Fibroblast of skin of left quadriceps (primary cell): ENCODE results near the gene MOAP1.
"Not testable (repeated sequence)": the region's sequence is repeated elsewhere in the genome, so short reads cannot be mapped to it uniquely, and the experiment has no call there.

Source experiments
- DNase-seq, 2 experiments: peaks; one replicate each; pipeline ENCODE4 v3.0.0-alpha.2; 2013; ENCODE audit warnings: low read depth in 2 of 2

Gene MOAP1

DNA sequence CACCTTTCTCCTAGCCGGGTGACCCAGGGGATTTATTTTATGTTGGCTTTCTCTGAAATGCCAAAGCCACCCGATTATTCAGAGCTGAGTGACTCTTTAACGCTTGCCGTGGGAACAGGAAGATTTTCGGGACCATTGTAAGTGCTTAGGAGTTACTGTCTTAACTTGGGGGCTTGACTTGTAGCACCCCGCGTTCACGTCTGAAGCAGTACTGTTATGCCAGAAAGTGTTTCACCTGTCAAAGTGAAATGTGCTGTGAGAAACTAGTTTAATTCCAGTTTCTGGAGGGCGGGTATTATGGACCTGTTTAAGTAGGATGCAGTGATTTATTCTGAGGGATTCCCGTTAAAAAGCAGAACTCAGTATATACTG lies 638 bp upstream of the MOAP1 start:
- DNase-seq = no peak

DNA sequence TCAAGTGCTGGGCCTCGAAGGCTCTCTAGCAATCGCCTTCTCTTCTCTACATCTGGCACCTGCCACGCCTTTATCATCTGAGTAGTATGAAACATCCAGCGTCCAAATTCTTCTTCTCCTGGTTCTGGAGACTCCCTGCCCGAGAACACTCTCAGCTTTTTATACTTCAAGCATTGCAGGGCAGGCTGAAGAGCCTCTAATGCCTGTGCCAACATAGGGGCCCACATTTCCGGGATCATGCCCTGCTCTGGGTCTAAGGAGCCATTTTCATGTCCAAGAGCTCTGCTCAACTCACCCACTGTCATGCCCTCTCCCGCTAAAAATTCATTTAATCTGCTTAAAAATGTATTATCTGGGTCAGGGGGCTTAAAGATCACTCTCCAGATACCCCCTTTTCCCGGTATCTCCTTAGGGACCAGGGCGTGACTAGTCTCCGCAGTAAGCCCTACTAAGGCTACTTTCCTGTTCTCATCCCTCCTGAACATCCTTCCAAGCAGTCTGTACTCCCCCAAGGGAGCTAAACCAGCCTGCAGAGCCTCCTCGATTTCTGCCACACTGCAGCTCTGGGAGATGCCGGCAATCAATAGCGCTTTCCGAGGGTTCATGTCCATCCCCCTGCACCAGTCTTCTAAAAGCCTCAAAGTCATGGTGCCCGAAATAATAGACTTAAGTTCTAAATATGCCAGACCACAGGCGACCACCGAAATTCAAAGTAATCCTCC lies 940 bp downstream of the MOAP1 start:
- DNase-seq = no peak

DNA sequence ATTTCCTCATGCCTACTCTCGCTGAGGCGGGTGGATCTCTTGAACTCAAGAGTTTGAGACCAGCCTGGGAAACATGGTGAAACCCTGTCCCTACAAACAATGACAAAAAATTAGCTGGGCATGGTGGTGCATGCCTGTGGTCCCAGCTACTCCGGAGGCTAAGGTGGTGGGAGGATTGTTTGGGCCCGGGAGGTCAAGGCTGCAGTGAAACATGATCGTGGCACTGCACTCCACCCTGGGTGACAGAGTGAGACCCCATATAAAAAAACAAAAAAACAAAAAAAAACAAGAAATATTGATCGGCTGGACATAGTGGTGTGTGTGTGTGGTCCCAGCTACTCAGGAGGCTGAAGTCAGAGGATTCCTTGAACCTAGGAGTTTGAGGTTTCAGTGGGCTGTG lies 9.2 kb downstream of the MOAP1 start:
- no peak for DNase-seq

DNA sequence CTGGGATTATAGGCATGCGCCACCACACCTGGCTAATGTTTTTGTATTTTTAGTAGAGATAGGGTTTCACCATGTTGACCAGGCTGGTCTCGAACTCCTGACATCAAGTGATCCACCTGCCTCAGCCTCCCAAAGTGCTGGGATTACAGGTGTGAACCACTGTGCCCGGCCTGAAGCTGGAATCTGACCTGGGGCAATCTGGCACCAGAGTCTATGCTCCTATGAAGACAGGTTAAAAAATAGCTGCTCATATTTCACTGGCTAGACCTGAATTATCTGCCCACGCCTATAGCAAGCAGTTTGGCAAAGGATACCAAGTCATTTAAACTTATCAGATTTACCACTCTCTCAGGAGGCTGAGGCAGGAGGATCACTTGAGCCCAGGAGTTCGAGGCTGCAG lies 10.0 kb downstream of the MOAP1 start:
- DNase-seq = not testable (repeated sequence)

DNA sequence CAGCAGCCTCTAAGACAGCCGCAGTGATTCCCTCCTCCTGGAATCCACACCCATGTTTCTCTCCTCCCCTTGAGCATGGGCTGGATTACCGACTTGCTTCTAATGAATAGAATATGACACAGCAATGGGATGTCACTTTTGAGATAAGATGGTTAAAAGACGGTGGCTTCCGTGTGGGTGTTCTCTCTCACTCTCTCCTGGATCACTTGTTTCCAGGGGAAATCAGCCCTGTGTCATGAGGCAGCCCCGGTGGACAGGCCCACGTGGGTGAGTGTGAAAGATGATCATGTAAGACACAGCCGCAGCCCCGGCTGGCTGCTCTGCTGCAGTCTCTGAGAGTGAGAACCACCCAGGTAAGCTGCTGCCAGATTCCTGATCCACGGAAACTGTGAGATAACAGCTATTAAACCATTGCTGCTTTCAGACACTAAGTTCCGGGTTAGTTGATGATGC lies 10.7 kb downstream of the MOAP1 start:
- no peak for DNase-seq

DNA sequence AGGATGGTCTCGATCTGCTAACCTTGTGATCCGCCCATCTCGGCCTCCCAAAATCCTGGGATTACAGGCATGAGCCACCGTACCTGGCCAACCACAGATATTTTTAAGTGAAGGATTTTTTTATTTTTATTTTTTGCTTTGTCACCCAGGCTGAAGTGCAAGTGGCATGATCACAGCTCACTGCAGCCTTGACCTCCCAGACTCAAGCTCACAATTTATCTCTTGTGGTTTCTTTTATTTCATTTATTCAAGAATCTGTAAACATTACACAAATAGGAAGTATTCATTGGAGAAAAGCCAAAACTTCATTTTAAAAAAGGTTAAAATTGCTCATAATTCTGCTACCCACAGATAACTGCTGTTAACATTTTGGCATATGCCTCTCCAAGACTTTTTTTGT lies 13.3 kb downstream of the MOAP1 start:
- DNase-seq = no peak

DNA sequence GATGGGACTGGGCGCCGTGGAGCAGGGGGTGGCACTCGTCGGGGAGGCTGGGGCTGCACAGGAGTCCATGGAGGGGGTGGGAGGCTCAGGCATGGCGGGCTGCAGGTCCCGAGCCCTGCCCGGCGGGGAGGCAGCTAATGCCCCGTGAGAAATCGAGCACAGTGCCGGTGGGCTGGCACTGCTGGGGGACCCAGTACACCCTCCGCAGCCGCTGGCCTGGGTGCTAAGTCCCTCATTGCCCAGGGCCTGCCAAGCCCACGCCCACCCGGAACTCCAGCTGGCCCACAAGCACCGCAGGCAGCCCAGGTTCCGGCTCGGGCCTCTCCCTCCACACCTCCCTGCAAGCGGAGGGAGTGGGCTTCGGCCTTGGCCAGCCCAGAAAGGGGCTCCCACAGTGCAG lies 14.6 kb downstream of the MOAP1 start:
- DNase-seq = not testable (repeated sequence)

DNA sequence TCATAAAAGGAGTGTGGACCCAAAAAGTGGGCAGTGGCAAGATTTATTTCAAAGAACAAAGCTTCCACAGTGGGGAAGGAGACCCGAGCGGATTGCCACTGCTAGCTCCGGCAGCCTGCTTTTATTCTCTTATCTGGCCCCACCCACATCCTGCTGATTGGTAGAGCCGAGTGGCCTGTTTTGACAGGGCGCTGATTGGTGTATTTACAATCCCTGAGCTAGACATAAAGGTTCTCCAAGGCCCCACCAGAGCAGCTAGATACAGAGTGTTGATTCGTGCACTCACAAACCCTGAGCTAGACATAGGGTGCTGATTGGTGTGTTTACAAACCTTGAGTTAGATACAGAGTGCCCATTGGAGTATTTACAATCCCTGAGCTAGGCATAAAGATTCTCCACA lies 15.1 kb downstream of the MOAP1 start:
- DNase-seq = not testable (repeated sequence)

DNA sequence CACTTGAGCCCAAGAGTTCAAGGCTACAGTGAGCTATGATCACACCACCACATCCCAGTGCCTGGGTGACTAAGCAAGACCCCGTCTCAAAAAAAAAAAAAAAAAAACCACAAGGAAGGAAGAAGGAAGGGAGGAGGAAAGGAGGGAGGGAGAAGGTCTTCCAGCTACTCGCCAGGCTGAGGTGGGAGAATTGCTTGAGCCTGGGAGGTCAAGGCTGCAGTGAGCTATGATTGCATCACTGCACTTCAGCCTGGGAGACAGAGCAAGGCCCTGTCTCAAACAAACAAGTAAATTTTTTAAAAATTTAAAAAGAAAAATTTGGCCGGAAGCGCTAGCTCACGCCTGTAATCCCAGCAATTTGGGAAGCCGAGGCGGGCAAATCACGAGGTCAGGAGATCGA lies 16.1 kb downstream of the MOAP1 start:
- DNase-seq = not testable (repeated sequence)

DNA sequence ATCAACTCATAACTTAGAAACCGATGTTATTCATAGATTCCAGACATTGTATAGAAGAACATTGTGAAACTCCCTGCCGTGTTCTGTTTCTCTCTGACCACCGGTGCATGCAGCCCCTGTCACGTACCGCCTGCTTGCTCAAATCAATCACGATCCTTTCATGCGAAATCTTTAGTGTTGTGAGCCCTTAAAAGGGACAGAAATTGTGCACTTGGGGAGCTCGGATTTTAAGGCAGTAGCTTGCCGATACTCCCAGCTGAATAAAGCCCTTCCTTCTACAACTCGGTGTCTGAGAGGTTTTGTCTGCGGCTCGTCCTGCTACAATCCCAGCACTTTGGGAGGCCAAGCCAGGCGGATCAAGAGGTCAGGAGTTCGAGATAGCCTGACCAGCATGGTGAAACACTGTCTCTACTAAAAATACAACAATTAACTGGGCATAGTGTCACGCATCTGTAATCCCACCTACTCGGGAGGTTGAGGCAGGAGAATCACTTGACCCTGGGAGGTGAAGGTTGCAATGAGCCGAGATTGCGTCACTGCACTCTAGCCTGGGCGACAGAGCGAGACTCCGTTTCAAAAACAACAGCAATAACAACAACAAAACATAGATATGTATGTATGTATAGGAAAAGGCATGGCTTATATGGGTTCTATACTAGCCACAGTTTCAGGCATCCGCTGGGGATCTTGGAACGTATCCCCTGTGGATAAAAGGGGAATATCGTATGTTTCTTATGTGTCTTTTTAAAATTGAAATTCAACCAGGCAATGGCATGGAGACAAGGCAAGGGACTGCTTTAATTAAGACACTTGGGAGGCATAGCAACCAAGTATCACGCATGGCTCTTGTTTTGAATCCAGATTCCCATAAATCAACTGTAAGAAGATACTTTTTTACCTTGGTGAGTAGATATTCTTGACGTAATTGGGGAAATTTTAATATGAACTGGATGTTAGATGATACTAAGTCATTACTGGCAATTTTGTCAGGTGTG lies 19.1 kb downstream of the MOAP1 start:
- not testable (repeated sequence) for DNase-seq

DNA sequence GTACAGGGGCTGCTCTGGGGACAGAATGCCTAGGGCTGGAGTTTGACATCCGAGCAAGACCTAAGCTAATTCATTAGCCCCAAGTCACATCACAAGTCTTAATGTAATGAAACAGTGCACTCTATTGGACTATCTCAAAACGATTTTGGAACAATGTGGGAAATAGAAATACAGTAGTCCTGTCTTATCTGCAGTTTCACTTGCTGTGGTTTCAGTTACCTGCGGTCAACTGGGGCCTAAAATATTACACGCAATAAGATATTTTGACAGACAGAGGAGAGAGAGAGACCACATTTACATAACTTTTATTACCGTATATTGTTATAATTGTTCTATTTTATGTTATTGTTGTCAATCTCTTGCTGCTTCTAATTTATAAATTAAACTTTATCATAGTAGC lies 21.1 kb downstream of the MOAP1 start:
- no peak for DNase-seq

DNA sequence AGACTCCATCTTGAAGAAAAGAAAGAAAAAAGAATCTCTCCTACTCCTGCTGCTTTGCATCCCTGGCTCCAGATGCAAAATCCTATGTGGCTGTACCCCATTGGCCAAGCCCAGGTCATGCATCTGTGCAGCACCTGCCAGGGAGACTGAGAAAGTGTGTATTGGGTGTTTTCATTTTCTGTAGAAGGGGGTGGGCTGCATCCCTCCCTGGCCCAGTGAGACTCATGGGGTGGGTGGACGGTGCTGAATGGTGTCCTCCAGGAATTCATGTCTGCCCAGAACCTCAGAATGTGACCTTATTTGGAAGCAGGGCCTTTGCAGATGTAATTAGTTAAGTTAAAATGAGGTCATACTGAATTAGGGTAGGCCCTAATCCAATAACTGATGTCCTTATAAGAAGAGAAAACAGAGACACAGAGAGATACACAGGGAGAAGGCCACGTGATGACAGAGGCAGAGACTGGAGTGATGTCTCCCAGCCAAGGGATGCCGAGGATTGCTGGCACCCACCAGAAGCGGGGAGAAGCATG lies 23.2 kb downstream of the MOAP1 start:
- DNase-seq = no peak

DNA sequence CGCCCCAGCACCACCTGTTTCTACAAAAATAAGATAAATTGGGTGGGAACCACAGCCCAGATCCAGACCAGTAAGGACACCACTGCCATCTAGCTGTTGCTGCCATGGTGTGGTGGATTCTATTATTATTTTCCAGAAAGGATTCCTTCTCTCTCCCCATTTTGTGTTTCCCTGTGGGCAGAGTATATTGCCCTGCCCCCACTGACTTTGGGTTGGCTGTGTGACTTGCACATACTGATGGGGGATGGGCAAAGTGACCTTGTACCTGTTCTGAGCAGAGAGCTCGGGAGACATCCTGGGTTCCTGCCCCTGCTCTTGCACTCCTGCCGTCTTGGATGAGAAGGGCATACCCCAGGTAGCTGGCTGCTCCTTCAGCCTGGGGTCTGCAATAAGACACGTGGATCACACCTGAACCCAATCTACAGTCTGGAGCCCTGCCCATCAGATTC lies 24.3 kb downstream of the MOAP1 start:
- no peak for DNase-seq

DNA sequence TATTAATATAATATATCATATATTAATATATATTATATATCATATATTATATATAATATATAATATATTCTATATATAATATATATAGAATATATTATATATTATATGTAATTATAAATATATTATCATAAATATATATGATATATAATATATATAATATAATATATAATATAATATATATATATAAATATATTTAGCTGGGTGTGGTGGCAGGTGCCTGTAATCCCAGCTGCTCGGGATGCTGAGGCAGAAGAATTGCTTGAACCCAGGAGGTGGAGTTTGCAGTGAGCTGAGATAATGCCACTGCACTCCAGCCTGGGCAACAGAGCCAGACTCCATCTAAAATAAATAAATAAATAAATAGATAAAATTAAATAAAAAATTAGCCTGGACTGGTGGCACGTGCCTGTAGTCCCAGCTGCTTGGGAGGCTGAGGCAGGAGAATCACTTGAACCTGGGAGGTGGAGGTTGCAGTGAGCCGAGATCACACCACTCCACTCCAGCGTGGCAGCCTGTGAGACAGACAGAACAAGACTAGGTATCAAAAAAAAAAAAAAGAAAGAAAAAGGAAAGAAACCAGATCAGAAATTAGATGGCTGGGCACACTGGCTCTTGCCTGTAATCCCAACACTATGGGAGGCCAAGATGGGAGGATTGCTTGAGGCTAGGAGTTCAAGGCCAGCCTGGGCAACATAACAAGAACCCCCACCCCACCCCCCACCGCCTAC lies 24.9 kb downstream of the MOAP1 start:
- DNase-seq = not testable (repeated sequence)

DNA sequence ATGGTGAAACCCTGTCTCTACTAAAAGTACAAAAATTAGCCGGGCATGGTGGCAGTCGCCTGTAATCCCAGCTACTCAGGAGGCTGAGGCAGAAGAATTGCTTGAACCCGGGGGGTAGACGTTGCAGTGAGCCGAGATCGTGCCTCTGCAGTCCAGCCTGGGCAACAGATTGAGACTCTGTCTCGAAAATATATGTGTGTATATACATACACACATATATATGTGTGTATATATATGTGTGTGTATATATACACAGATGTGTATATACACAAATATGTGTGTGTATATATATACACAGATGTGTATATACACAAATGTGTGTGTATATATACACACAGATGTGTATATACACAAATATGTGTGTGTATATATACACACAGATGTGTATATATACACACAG lies 26.3 kb downstream of the MOAP1 start:
- not testable (repeated sequence) for DNase-seq

DNA sequence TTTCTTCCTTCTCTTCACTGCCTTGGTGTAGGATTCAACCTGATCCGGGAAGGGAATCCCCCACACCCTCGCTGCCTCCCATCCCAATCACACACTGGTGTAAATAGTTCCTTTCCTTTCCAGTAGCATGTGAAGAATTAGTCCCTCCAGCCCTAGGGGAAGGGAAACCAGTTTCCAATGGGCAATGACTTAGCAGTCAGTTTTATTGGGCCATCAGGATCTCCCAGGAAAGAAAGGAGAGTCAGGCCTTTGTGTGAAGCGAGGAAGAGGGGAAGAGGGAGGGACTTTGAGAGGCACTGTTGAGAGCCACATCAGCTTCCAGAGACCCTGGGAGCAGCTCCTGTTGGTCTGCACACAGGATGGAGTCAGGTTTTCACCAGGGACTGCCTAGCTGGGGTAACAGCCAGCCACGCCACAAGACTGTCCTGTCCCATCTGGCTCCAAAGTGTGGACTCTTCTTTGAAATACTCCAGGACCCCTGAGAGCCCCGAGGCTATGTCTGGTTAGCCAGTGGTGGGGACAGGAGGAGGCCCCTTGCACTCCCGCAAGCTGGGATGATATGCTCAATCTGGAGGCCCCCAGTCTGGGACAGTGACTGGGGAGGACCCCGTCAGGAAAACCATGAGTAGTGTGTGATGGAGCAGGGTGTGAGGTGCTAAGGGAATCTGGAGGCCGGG lies 27.9 kb downstream of the MOAP1 start:
- no peak for DNase-seq

DNA sequence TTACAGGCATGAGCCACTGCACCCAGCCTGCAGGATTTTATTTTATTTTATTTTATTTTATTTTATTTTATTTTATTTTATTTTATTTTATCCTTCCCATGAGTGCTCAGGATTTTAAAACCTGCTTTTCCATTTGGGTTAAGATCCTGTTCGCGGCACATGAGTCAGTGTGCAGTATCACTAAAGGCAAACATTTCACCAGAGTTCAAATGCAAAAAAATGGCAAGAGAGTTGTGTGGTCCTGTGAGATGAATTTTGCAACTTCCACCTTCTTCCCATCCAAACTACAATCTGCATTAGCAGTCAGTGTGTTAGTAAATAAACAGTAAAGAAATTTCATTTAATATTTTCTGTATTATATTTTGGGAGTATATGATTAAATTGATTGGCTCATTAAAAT lies 29.0 kb downstream of the MOAP1 start:
- no peak for DNase-seq

DNA sequence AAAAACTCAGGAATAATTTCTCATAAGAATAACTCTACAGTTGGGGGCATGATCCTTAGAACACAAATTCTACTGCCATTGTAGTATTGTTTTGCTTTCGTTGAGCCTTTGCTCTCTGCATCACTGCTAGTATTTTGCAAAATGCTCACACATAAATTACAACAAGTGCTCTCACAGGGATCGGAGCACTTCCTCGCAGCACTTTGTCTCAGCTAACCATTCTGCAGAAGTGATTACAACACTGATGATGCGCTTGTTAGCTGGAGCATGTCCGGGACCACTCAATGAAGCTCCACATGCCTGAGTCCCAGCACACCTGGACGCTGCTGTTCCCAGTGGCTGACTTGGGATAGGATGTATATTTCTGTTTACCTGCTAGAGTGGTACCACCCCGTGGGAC lies 31.6 kb downstream of the MOAP1 start:
- no peak for DNase-seq

DNA sequence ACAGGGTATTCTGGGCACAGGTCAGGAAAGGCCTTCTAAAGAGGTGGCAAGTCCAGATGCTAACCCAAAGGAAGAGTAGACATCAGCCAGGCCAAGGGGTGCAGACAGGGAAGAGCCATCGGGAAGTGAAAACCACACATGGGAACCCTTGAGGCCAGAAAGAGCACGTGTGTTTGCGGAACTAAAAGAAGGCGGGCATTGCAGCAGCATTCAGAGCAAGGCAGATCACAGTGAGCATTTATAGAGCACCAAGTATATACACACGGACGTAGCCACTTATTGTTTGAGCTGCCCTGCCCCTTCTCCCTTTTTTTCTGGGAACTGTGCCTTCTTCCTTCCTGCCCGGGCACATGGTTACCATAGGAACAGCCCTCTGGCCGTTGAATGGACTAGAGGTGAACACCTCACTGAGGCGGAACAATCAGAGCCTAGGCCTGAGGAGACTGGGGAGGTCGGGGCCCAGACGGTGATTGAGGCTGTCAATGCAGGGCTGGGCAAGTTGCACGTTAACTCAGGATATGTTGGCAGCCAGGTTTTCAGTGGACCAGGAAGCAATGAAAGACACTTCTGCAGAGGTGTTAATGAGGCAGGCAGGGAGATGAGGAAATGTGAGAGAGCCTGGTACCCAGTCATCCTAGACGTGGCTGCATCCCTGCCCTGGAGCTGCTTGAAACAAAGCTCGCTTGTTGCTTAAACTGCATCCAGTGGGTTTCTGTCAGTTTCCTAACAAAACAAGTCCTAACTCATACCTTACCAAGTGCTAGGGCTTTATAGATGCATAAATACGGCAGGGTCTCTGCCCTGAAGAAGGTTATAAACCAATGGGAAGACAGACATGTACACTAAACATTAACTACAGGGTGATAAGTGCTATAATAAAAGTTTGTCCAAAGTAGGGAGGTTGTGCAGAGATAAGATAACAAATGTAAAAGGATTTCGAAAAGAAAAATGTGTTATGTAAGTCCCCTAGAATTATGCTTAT lies 34.2 kb downstream of the MOAP1 start:
- DNase-seq = no peak

DNA sequence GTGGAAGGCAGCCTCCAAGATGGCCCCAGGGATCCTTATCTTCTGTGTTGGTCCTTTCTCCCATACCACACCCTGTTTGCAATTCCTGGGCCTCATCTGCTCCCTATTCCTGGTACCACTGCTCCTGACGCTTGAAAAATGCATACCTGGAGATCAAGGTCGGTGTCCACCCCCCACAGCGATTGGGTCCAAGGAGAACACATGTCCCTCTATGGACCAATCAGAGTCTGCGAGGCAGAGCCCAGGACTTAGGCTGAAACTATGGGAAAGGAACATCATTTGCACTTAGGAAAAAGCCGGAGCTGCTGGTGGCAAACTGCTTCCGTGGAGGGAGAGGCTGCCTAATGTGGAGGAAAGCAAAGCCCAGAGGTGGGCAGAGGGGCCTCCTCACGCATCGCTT lies 35.7 kb downstream of the MOAP1 start:
- no peak for DNase-seq
